HepG2 (cell line): ENCODE measurements around the gene PCSK2. TPM values are rescaled to one million over a fixed set of nuclear protein-coding genes. Genes with fewer than 3 reads are reported as not detected.
A peak's percentile ranks its signal among the peaks of the same experiment; 100 is the strongest.

ENCODE experiments used
- ATAC-seq: fragments of 200-7000 bp; cut with Tn5 transposase; 3 replicates; pipeline ENCODE4 v1.9.1; 2020; ENCODE audit warnings: mild to moderate bottlenecking, moderate library complexity
- BruUV-seq: library from RNA; stranded (reverse); fragments of 400-500 nt; replicated peaks from 2 replicates; lab custom pipeline; 2021; lab: Mats Ljungman, UMichigan
- CTCF ChIA-PET: fragments of 300-600 bp; formaldehyde crosslinking; extraction: SDS; loops from one replicate; lab custom pipeline; 2021; ENCODE audit warnings: low total read pairs, inconsistent platforms, low intra/inter-chr PET ratio; lab: Yijun Ruan, JAX
- POLR2A ChIA-PET: fragments of 350-600 bp; sonication (Branson Sonifier 250); formaldehyde crosslinking; loops from one replicate; lab custom pipeline; 2020; ENCODE audit warnings: antibody characterized with exemption, inconsistent platforms; lab: Yijun Ruan, JAX
- DNase-seq: peaks from one replicate; pipeline ENCODE4 v3.0.0-alpha.2; 2015; ENCODE audit warnings: low spot score
- FAIRE-seq: peaks from 3 replicates; lab custom pipeline; 2011; peaks lifted over from hg19 to GRCh38; lab: Jason Lieb, UNC
- H2AFZ ChIP-seq: one replicate; pipeline ENCODE4 v1.6.1; 2011; ENCODE audit warnings: low read length, inconsistent platforms
- H3K27ac ChIP-seq: fragments of 300-600 bp; 3 replicates; pipeline ENCODE4 v1.8.0; 2011; ENCODE audit warnings: mixed run types, mild to moderate bottlenecking, mixed read lengths, low read length, inconsistent platforms; ENCODE audit not compliant: insufficient read depth; ENCODE audit errors: extremely low read length
- H3K27me3 ChIP-seq, 2 experiments: fragments of 200-600 bp in 1 of 2; 2 replicates in 1 of 2; 3 replicates in 1 of 2; pipeline versions ENCODE4 v1.6.0 to v1.8.0; 2011; ENCODE audit warnings: low read length in 2 of 2, mild to moderate bottlenecking in 2 of 2, moderate library complexity in 2 of 2, inconsistent platforms in 1 of 2; ENCODE audit not compliant: insufficient read depth in 2 of 2, control insufficient read depth in 1 of 2
- H3K36me3 ChIP-seq, 2 experiments: fragments of 200-600 bp in 1 of 2; replicated peaks in 1 of 2; 2 replicates in 1 of 2; 3 replicates in 1 of 2; pipeline versions ENCODE4 v1.5.1 to v1.8.0; 2011; ENCODE audit warnings: low read length in 2 of 2, inconsistent platforms in 1 of 2; ENCODE audit not compliant: insufficient read depth in 2 of 2, control insufficient read depth in 1 of 2
- H3K4me1 ChIP-seq: 2 replicates; pipeline ENCODE4 v1.5.1; 2012; ENCODE audit warnings: low read length, inconsistent platforms; ENCODE audit not compliant: insufficient read depth
- H3K4me2 ChIP-seq: 2 replicates; pipeline ENCODE4 v1.6.0; 2011; ENCODE audit warnings: low read depth, low read length, inconsistent platforms
- H3K4me3 ChIP-seq, 3 experiments: fragments of 200-600 bp in 1 of 3; sonication (generic), shearing (Covaris generic) in 1 of 3; replicated peaks in 1 of 3; 2 replicates each; pipeline ENCODE4 v1.5.1; 2011 to 2016; ENCODE audit warnings: low read length in 3 of 3, inconsistent platforms in 2 of 3, low read depth in 2 of 3, mild to moderate bottlenecking in 2 of 3, control low read depth in 1 of 3, mixed read lengths in 1 of 3; ENCODE audit not compliant: insufficient read depth in 1 of 3
- H3K79me2 ChIP-seq: one replicate; pipeline ENCODE4 v1.6.1; 2011; ENCODE audit warnings: low read length, inconsistent platforms; ENCODE audit not compliant: insufficient read depth
- H3K9ac ChIP-seq: 2 replicates; pipeline ENCODE4 v1.6.0; 2011; ENCODE audit warnings: mild to moderate bottlenecking, low read depth, low read length, inconsistent platforms; ENCODE audit not compliant: insufficient read depth
- H3K9me3 ChIP-seq: 2 replicates; pipeline ENCODE4 v1.5.1; 2012; ENCODE audit warnings: mild to moderate bottlenecking, low read length
- H4K20me1 ChIP-seq: 2 replicates; pipeline ENCODE4 v1.6.0; 2011; ENCODE audit warnings: inconsistent platforms, mild to moderate bottlenecking, low read length, moderate library complexity; ENCODE audit not compliant: insufficient read depth
- AGO2 ChIP-seq: fragments of 200-400 bp; formaldehyde crosslinking; optimal IDR thresholded peaks from 2 replicates; pipeline ENCODE3; 2017; ENCODE audit warnings: mild to moderate bottlenecking, low read depth, low read length, moderate library complexity
- GFI1 ChIP-seq: sonication (generic); formaldehyde crosslinking; IDR thresholded peaks from 2 replicates; pipeline ENCODE4 v1.5.0; 2020; ENCODE audit warnings: missing genetic modification reagents, mild to moderate bottlenecking, borderline replicate concordance
- HNF4G ChIP-seq, 2 experiments: sonication (generic) in 1 of 2; formaldehyde crosslinking in 1 of 2; IDR thresholded peaks; 2 replicates each; pipeline versions ENCODE4 v1.4.0 to v1.6.1; 2011 to 2020; ENCODE audit warnings: borderline replicate concordance in 2 of 2, low read depth in 2 of 2, mild to moderate bottlenecking in 2 of 2, low read length in 1 of 2, missing genetic modification reagents in 1 of 2, moderate library complexity in 1 of 2
- JARID2 ChIP-seq: sonication (generic); formaldehyde crosslinking; IDR thresholded peaks from 2 replicates; pipeline ENCODE4 v1.8.1; 2023; ENCODE audit warnings: missing genetic modification reagents, inconsistent platforms; ENCODE audit not compliant: insufficient replicate concordance
- MTF1 ChIP-seq: sonication (generic); formaldehyde crosslinking; IDR thresholded peaks from 2 replicates; pipeline ENCODE4 v1.5.0; 2020; ENCODE audit warnings: missing genetic modification reagents
- RNF2 ChIP-seq: fragments of 450-650 bp; conservative IDR thresholded peaks from 2 replicates; pipeline ENCODE4 v1.6.1; 2016; ENCODE audit warnings: low read depth
- SMAD1 ChIP-seq: sonication (generic); formaldehyde crosslinking; IDR thresholded peaks from 2 replicates; pipeline ENCODE4 v1.4.0; 2020; ENCODE audit warnings: missing genetic modification reagents, low read depth, mild to moderate bottlenecking, borderline replicate concordance
- ZBTB43 ChIP-seq: sonication (generic); formaldehyde crosslinking; conservative IDR thresholded peaks from 2 replicates; pipeline ENCODE4 v1.4.0; 2020; ENCODE audit warnings: missing genetic modification reagents
- ZNF143 ChIP-seq: sonication (generic); formaldehyde crosslinking; IDR thresholded peaks from 2 replicates; pipeline ENCODE4 v1.4.0; 2020; ENCODE audit warnings: missing genetic modification reagents
- ZNF224 ChIP-seq: sonication (generic); formaldehyde crosslinking; IDR thresholded peaks from 2 replicates; pipeline ENCODE4 v1.5.0; 2020; ENCODE audit warnings: mild to moderate bottlenecking, missing genetic modification reagents
- ZNF652 ChIP-seq: IDR thresholded peaks from 2 replicates; pipeline ENCODE4 v1.6.1; 2016; ENCODE audit warnings: low read depth, borderline replicate concordance
- ZNF772 ChIP-seq: sonication (generic); formaldehyde crosslinking; IDR thresholded peaks from 2 replicates; pipeline ENCODE4 v1.5.0; 2020; ENCODE audit warnings: mild to moderate bottlenecking, missing genetic modification reagents
- ZSCAN30 ChIP-seq: sonication (generic); formaldehyde crosslinking; IDR thresholded peaks from 2 replicates; pipeline ENCODE4 v1.5.0; 2020; ENCODE audit warnings: mild to moderate bottlenecking, missing genetic modification reagents
- WGBS: methylation state at CpG from one replicate; pipeline ENCODE4 v1.1.6; 2017; ENCODE audit warnings: low lambda C conversion rate; 5-methylcytosine and 5-hydroxymethylcytosine counted together
- in situ Hi-C: cut with HindIII; loops from 2 replicates; pipeline ENCODE4 v1.10.0; 2017; ENCODE audit warnings: low pct_unique_long_range_greater_than_20kb; ENCODE audit not compliant: extremely low pct_ligation_motif_present
- intact Hi-C: fragments of 100-400 bp; cut with micrococcal nuclease; formaldehyde crosslinking; loops from one replicate; pipeline ENCODE4 v1.10.0; 2022; ENCODE audit not compliant: unreplicated experiment
- polyA plus RNA-seq, 8 experiments: library from polyadenylated mRNA; depleted of rRNA in 3 of 8; stranded (reverse) in 7 of 8; unstranded in 1 of 8; fragments of >200 nt; fragmentation: Illumina TruSeq in 4 of 8; extraction: Trizol in 4 of 8; gene quantifications; 2 replicates each; pipeline versions ENCODE4 v1.2.1 to v1.2.3, GENCODE V29; 2011 to 2016; ENCODE audit warnings: low read depth in 4 of 8, missing spikeins in 1 of 8, mixed read lengths in 1 of 8; ENCODE audit not compliant: insufficient read depth in 1 of 8
- total RNA-seq, 5 experiments: library from RNA; depleted of rRNA; stranded (reverse); fragments of >200 nt; fragmentation: Illumina TruSeq; extraction: Trizol; gene quantifications; 2 replicates each; pipeline ENCODE4 v1.2.3, GENCODE V29; 2016; ENCODE audit warnings: low read depth in 1 of 5

PCSK2 gene
- total and polyA plus RNA-seq, 2 of the 13 experiments (the other 11 are each of a cell fraction or from before 2014, with no cell fraction given) = not detected

- in situ Hi-C loops = no loop called here
- Histone ChIP-seq H3K9ac (no peak overlapping the region), H3K36me3 (no peaks in the 10 kb centered on the region)
- TF ChIP-seq SMAD1 (CRISPR knock-in tag) (no peak), RNF2 (no peak), ZNF143 (no peak), JARID2 (no peak), ZSCAN30 (no peak), HNF4G (IDR thresholded peaks at IDR 0.05; ENCODE audit: borderline replicate concordance, low read depth, low read length) (no peak), HNF4G (CRISPR knock-in tag; IDR thresholded peaks at IDR 0.05; ENCODE audit: borderline replicate concordance, low read depth) (no peak), ZNF772 (CRISPR knock-in tag) (no peak), MTF1 (CRISPR knock-in tag) (no peak), AGO2 (no peak), GFI1 (CRISPR knock-in tag) (no peak), ZNF652 (CRISPR knock-in tag) (no peak), ZNF224 (no peak), ZBTB43 (CRISPR knock-in tag) (no peak)
- TF ChIP-seq, all 625 proteins: peak for 0
- no peak overlapping the region for H3K4me3 ChIP-seq
- no peak overlapping the region for H3K4me2 ChIP-seq
- CTCF ChIA-PET = no interaction called here
- WGBS = 0% methylated on average over 5 of the region's 5 CpGs
- peaks cover 0 to 12% of the 10 kb centered on the region in 2 experiments; a peak in 1 of 5 replicates for H3K27me3 ChIP-seq
- H4K20me1 ChIP-seq = no peaks in the 10 kb centered on the region
- H2AFZ ChIP-seq = no peak overlapping the region
- FAIRE-seq = no peak
- no peak overlapping the region for H3K27ac ChIP-seq
- no peaks in the 10 kb centered on the region for H3K79me2 ChIP-seq
- intact Hi-C loops = no loop called here
- DNase-seq = no peak
- no peaks in the 10 kb centered on the region for H3K9me3 ChIP-seq
- no peaks in the 10 kb centered on the region for H3K4me1 ChIP-seq
- POLR2A ChIA-PET = no interaction called here
- no TSS peak for BruUV-seq
- peak; percentile 46 for ATAC-seq
These were observed 149.2 kb downstream of the PCSK2 start for GRCh38 chr20:17376031-17376430.
